K562 (cell line): ENCODE results near the gene BTD. TPM values are rescaled to one million over a fixed set of nuclear protein-coding genes. Genes with fewer than 3 reads are reported as not detected.
A peak's percentile ranks its signal among the peaks of the same experiment; 100 is the strongest.

Source experiments
- AFF1 ChIP-seq, 2 experiments: fragments of 450-650 bp; IDR thresholded peaks; 2 replicates each; pipeline ENCODE4 v1.6.1; 2018; ENCODE audit warnings: mild to moderate bottlenecking in 2 of 2, low read depth in 1 of 2; ENCODE audit not compliant: partially characterized antibody in 2 of 2
- EZH2 ChIP-seq: IDR thresholded peaks from 2 replicates; pipeline ENCODE4 v1.6.1; 2012; ENCODE audit warnings: low read depth, mild to moderate bottlenecking, inconsistent platforms, low read length, borderline replicate concordance
- MGA ChIP-seq: fragments of 450-650 bp; IDR thresholded peaks from 2 replicates; pipeline ENCODE4 v1.6.1; 2016; ENCODE audit warnings: mild to moderate bottlenecking, moderate library complexity
- NR1H2 ChIP-seq: sonication (generic); formaldehyde crosslinking; IDR thresholded peaks from 2 replicates; pipeline ENCODE4 v1.4.0; 2020; ENCODE audit warnings: mild to moderate bottlenecking, missing genetic modification reagents
- PCBP1 ChIP-seq: fragments of 200-400 bp; formaldehyde crosslinking; IDR thresholded peaks from 2 replicates; pipeline ENCODE4 v1.6.1; 2018; ENCODE audit warnings: mild to moderate bottlenecking, low read depth, low read length; ENCODE audit not compliant: poor library complexity, severe bottlenecking
- POU5F1 ChIP-seq: fragments of 150-350 bp; IDR thresholded peaks from 2 replicates; pipeline ENCODE4 v1.6.1; 2014; ENCODE audit warnings: borderline replicate concordance, low read length, low read depth, mild to moderate bottlenecking; ENCODE audit not compliant: partially characterized antibody
- RBM14 ChIP-seq: fragments of 200-400 bp; formaldehyde crosslinking; IDR thresholded peaks from 2 replicates; pipeline ENCODE4 v1.6.1; 2018; ENCODE audit warnings: low read depth, mild to moderate bottlenecking, low read length, moderate library complexity, borderline replicate concordance; ENCODE audit not compliant: insufficient read depth
- RBM39 ChIP-seq: fragments of 200-400 bp; formaldehyde crosslinking; optimal IDR thresholded peaks from 2 replicates; pipeline ENCODE3; 2018; ENCODE audit warnings: low read depth, low read length
- SMARCC2 ChIP-seq: fragments of 450-650 bp; IDR thresholded peaks from 2 replicates; pipeline ENCODE4 v1.6.1; 2017; ENCODE audit warnings: antibody characterized with exemption, moderate library complexity, mild to moderate bottlenecking, low read depth
- TCF7 ChIP-seq: sonication (generic); IDR thresholded peaks from 2 replicates; pipeline ENCODE4 v1.6.1; 2016; ENCODE audit warnings: antibody characterized with exemption, borderline replicate concordance
- ZNF217 ChIP-seq: sonication (generic); formaldehyde crosslinking; IDR thresholded peaks from 2 replicates; pipeline ENCODE4 v1.8.0; 2022; ENCODE audit warnings: mild to moderate bottlenecking, missing genetic modification reagents
- ZNF644 ChIP-seq: fragments of 200-800 bp; sonication (Bioruptor generic); IDR thresholded peaks from 2 replicates; pipeline ENCODE4 v1.6.1; 2016; ENCODE audit warnings: low read depth, missing genetic modification characterization, missing compliant biosample characterization
- ZNF780A ChIP-seq: fragments of 250-450 bp; sonication (Bioruptor Pico); IDR thresholded peaks from 2 replicates; pipeline ENCODE4 v1.5.0; 2021; ENCODE audit warnings: mild to moderate bottlenecking
- polyA plus RNA-seq, 8 experiments: library from polyadenylated mRNA; depleted of rRNA in 4 of 8; stranded (reverse) in 5 of 8; unstranded in 3 of 8; fragments of >200 nt; fragmentation: Nextera tagmentation in 2 of 8; fragmentation: Illumina TruSeq in 1 of 8; extraction: Ambion mirVana in 2 of 8; extraction: Trizol in 1 of 8; gene quantifications; 2 replicates each; pipeline versions ENCODE4 v1.2.1 to v1.2.3, GENCODE V29; 2011 to 2014; ENCODE audit warnings: inconsistent platforms in 1 of 8, missing spikeins in 1 of 8
- total RNA-seq, 7 experiments: library from RNA; depleted of rRNA in 6 of 7; stranded (reverse); fragments of >200 nt in 6 of 7; fragmentation: Illumina TruSeq in 2 of 7; extraction: Trizol in 2 of 7; gene quantifications; 2 replicates each; pipeline versions ENCODE4 v1.2.1 to v1.2.3, GENCODE V29; 2011 to 2021; ENCODE audit warnings: low replicate concordance in 1 of 7

Gene BTD
- total and polyA plus RNA-seq, 9 of the 15 experiments (the other 6 are each of a cell fraction or from before 2014, with no cell fraction given) = 6.6 to 26.2 (median 10.6) TPM

DNA sequence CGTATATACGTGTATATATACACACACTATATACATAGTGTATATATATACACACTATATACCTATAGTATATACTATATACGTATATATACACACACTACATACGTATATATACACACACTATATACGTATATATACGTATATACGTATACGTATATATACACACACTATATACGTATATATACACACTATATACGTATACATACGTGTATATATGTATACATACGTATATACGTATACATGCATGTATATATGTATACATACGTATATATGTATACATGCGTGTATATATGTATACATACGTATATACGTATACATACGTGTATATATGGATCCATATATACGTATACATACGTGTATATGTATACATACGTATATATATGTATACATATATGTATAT lies 9.6 kb upstream of the BTD start (continued):
- TF ChIP-seq MGA (no peak), SMARCC2 (no peak), ZNF644 (tag) (no peak), TCF7 (no peak), EZH2 (no peak), AFF1 (IDR thresholded peaks at IDR 0.05; ENCODE audit: low read depth in 1 of 2, partially characterized antibody in 2 of 2) (no peak), PCBP1 (no peak), RBM14 (no peak), ZNF780A (CRISPR knock-in tag) (peak; percentile 85), POU5F1 (no peak), NR1H2 (CRISPR knock-in tag) (no peak), RBM39 (no peak), ZNF217 (no peak)
